Uterus (tissue), 2 donors: ENCODE results near the gene OBSCN.

Source experiments
- CTCF ChIP-seq, 4 experiments: fragments of 200-600 bp in 2 of 4; fragments of 450-650 bp in 2 of 4; sonication (generic) in 2 of 4; IDR thresholded peaks; one replicate each; pipeline ENCODE4 v1.5.1; 2016 to 2019; ENCODE audit warnings: antibody characterized with exemption in 4 of 4, mild to moderate bottlenecking in 2 of 4, moderate library complexity in 1 of 4
- POLR2A ChIP-seq, 2 donors: fragments of 450-650 bp; IDR thresholded peaks; one replicate each; pipeline ENCODE4 v1.6.1; 2016; ENCODE audit warnings: antibody characterized with exemption in 2 of 2, mild to moderate bottlenecking in 1 of 2, moderate library complexity in 1 of 2

GRCh38 chr1:228214921-228215662 lies 7.2 kb downstream of the OBSCN start:
- TF ChIP-seq CTCF (IDR thresholded peaks at IDR 0.05) (no peak), POLR2A (IDR thresholded peaks at IDR 0.05) (no peak)
